Glutamatergic neuron (in vitro differentiated cells): ENCODE measurements around the gene LAMA5. TPM values are rescaled to one million over a fixed set of nuclear protein-coding genes. Genes with fewer than 3 reads are reported as not detected.

Experiments used
- DNase-seq: peaks from one replicate; pipeline ENCODE4 v3.0.0; 2022
- H3K27ac Mint-ChIP-seq: one replicate; pipeline ENCODE4 v1.8.0; 2020; ENCODE audit warnings: mild to moderate bottlenecking, mixed read lengths, inconsistent platforms; ENCODE audit not compliant: unreplicated experiment
- H3K27me3 Mint-ChIP-seq: one replicate; pipeline ENCODE4 v1.8.0; 2020; ENCODE audit warnings: mild to moderate bottlenecking, moderate library complexity, mixed read lengths, inconsistent platforms; ENCODE audit not compliant: unreplicated experiment
- H3K36me3 Mint-ChIP-seq: one replicate; pipeline ENCODE4 v1.8.0; 2020; ENCODE audit warnings: mild to moderate bottlenecking, mixed read lengths, inconsistent platforms; ENCODE audit not compliant: unreplicated experiment
- H3K4me1 Mint-ChIP-seq: one replicate; pipeline ENCODE4 v1.8.0; 2020; ENCODE audit warnings: mild to moderate bottlenecking, low read depth, mixed read lengths, inconsistent platforms; ENCODE audit not compliant: unreplicated experiment
- H3K4me3 Mint-ChIP-seq: one replicate; pipeline ENCODE4 v1.8.0; 2020; ENCODE audit warnings: mild to moderate bottlenecking, mixed read lengths, inconsistent platforms; ENCODE audit not compliant: unreplicated experiment
- H3K9me3 Mint-ChIP-seq: one replicate; pipeline ENCODE4 v1.8.0; 2020; ENCODE audit warnings: mild to moderate bottlenecking, moderate library complexity, mixed read lengths, inconsistent platforms; ENCODE audit not compliant: unreplicated experiment
- CTCF ChIP-seq: fragments of 200-600 bp; sonication (generic); IDR thresholded peaks from one replicate; pipeline ENCODE4 v1.5.0; 2021; ENCODE audit not compliant: partially characterized antibody, unreplicated experiment
- total RNA-seq: library from RNA; stranded (reverse); fragmentation: NEBNext Ultra II Directional; extraction: Animal tissue kit (Norgen Biotek cat#: 25700); gene quantifications from one replicate; pipeline ENCODE4 v1.2.1, GENCODE V29; 2021; ENCODE audit not compliant: unreplicated experiment

Gene LAMA5
- total RNA-seq, 1 donor from 2014 or later, result 724 TPM

GRCh38 chr20:62294516-62294915 is 72.6 kb downstream of the LAMA5 start:
- Mint-ChIP-seq H3K4me3 (no peak overlapping the region), H3K9me3 (no peaks in the 10 kb centered on the region), H3K36me3 (no peaks in the 10 kb centered on the region), H3K27ac (no peak overlapping the region), H3K4me1 (peaks cover 1% of the 10 kb centered on the region), H3K27me3 (no peaks in the 10 kb centered on the region)
- no peak for DNase-seq
- TF ChIP-seq CTCF, result no peak

GRCh38 chr20:62293946-62294345 is 73.2 kb downstream of the LAMA5 start:
- Mint-ChIP-seq H3K27ac (no peak overlapping the region), H3K4me3 (no peak overlapping the region), H3K27me3 (no peaks in the 10 kb centered on the region), H3K9me3 (no peaks in the 10 kb centered on the region), H3K4me1 (peaks cover under 1% of the 10 kb centered on the region), H3K36me3 (no peaks in the 10 kb centered on the region)
- no peak for TF ChIP-seq CTCF
- DNase-seq, result no peak

GRCh38 chr20:62293111-62293784 is 73.9 kb downstream of the LAMA5 start:
- Mint-ChIP-seq H3K4me3 (no peak overlapping the region), H3K4me1 (no peaks in the 10 kb centered on the region), H3K9me3 (no peaks in the 10 kb centered on the region), H3K27ac (peak overlapping the region; percentile 43), H3K27me3 (peaks cover 3% of the 10 kb centered on the region), H3K36me3 (no peaks in the 10 kb centered on the region)
- TF ChIP-seq CTCF, result no peak
- DNase-seq, result no peak

GRCh38 chr20:62292108-62292507 is 75.0 kb downstream of the LAMA5 start:
- Mint-ChIP-seq H3K4me3 (no peak overlapping the region), H3K9me3 (no peaks in the 10 kb centered on the region), H3K36me3 (no peaks in the 10 kb centered on the region), H3K4me1 (no peaks in the 10 kb centered on the region), H3K27me3 (peaks cover 3% of the 10 kb centered on the region), H3K27ac (no peak overlapping the region)
- no peak for DNase-seq
- no peak for TF ChIP-seq CTCF

- no peak for DNase-seq
- TF ChIP-seq CTCF, result no peak
- Mint-ChIP-seq H3K4me3 (no peak overlapping the region), H3K36me3 (no peaks in the 10 kb centered on the region), H3K9me3 (no peaks in the 10 kb centered on the region), H3K4me1 (no peaks in the 10 kb centered on the region), H3K27me3 (peaks cover 3% of the 10 kb centered on the region), H3K27ac (no peak overlapping the region)
Measured at GRCh38 chr20:62291251-62292066, 75.7 kb downstream of the LAMA5 start.
